Activated T-helper 2 cell treated with anti-CD3 and anti-CD28 coated beads, Interferon-gamma antibody, Interleukin-2, Interleukin-4, amounts not matched to agents 10 μg/mL and 5 μg/mL and 100 μg/mL, durations not matched to agents 14 hours and 24 hours and 36 hours (primary cell): Measurements from ENCODE around the gene DNAJB7. TPM values are rescaled to one million over a fixed set of nuclear protein-coding genes. Genes with fewer than 3 reads are reported as not detected.
A peak's percentile ranks its signal among the peaks of the same experiment; 100 is the strongest.
"Not testable (repeated sequence)": the region's sequence is repeated elsewhere in the genome, so short reads cannot be mapped to it uniquely, and the experiment has no call there.

ENCODE experiments used
- DNase-seq: peaks from one replicate; pipeline ENCODE4 v3.0.0; 2021; ENCODE audit warnings: low spot score
- H3K27ac Mint-ChIP-seq: one replicate; pipeline ENCODE4 v1.8.0; 2021; ENCODE audit warnings: mixed read lengths
- H3K27me3 Mint-ChIP-seq: one replicate; pipeline ENCODE4 v1.8.0; 2021; ENCODE audit warnings: low read depth, mixed read lengths
- H3K36me3 Mint-ChIP-seq: one replicate; pipeline ENCODE4 v1.8.0; 2021; ENCODE audit warnings: low read depth, mixed read lengths
- H3K4me1 Mint-ChIP-seq: one replicate; pipeline ENCODE4 v1.8.0; 2021; ENCODE audit warnings: low read depth, mixed read lengths
- H3K4me3 Mint-ChIP-seq: one replicate; pipeline ENCODE4 v1.8.0; 2021; ENCODE audit warnings: low read depth, mild to moderate bottlenecking, moderate library complexity, mixed read lengths
- H3K9me3 Mint-ChIP-seq: one replicate; pipeline ENCODE4 v1.8.0; 2021; ENCODE audit warnings: mixed read lengths
- intact Hi-C: fragments of 100-400 bp; cut with micrococcal nuclease; formaldehyde crosslinking; loops from one replicate; pipeline ENCODE4 v1.15.1; 2023
- total RNA-seq: library from RNA; stranded (reverse); gene quantifications from 2 replicates; pipeline ENCODE4 v1.2.3, GENCODE V29; 2022

Gene DNAJB7
- total RNA-seq, 1 donor from 2014 or later: not detected

- Mint-ChIP-seq H3K36me3 (peaks cover 49% of the 10 kb centered on the region), H3K9me3 (no peaks in the 10 kb centered on the region), H3K4me3 (no peak overlapping the region), H3K27ac (no peak overlapping the region), H3K27me3 (no peaks in the 10 kb centered on the region), H3K4me1 (no peaks in the 10 kb centered on the region)
- DNase-seq: no peak
- intact Hi-C loops: no loop called here
These were observed 34.8 kb downstream of the DNAJB7 start for GRCh38 chr22:40826984-40827741.

GRCh38 chr22:40826292-40826691 is 35.6 kb downstream of the DNAJB7 start:
- DNase-seq, H3K27ac Mint-ChIP-seq, H3K4me1 Mint-ChIP-seq, H3K4me3 Mint-ChIP-seq, intact Hi-C loops, H3K9me3 Mint-ChIP-seq, H3K27me3 Mint-ChIP-seq: not testable (repeated sequence)
- peaks cover 45% of the 10 kb centered on the region for H3K36me3 Mint-ChIP-seq

- peaks cover 10% of the 10 kb centered on the region for H3K4me1 Mint-ChIP-seq
- H3K27me3 Mint-ChIP-seq: no peaks in the 10 kb centered on the region
- H3K27ac Mint-ChIP-seq: no peak overlapping the region
- intact Hi-C loops: no loop called here
- DNase-seq: no peak
- peaks cover 25% of the 10 kb centered on the region for H3K36me3 Mint-ChIP-seq
- no peaks in the 10 kb centered on the region for H3K9me3 Mint-ChIP-seq
- no peak overlapping the region for H3K4me3 Mint-ChIP-seq
These were observed 38.5 kb downstream of the DNAJB7 start for GRCh38 chr22:40823426-40823825.

- intact Hi-C loops: loop anchor here (2.0 to 10.0 kb wide), 5 partner anchors 38 to 133 kb away; partner anchors contain the start of genes RBX1, ST13 and XPNPEP3
- no peak for DNase-seq
- Mint-ChIP-seq H3K9me3 (no peaks in the 10 kb centered on the region), H3K27me3 (no peaks in the 10 kb centered on the region), H3K4me1 (peaks cover 30% of the 10 kb centered on the region), H3K36me3 (peaks cover 18% of the 10 kb centered on the region), H3K27ac (peak overlapping the region; percentile 55), H3K4me3 (peak overlapping the region; percentile 82)
These were observed 42.2 kb downstream of the DNAJB7 start for GRCh38 chr22:40819599-40820140.

GRCh38 chr22:40818747-40819598 is 42.9 kb downstream of the DNAJB7 start, which contains the start of gene SLC25A17:
TSS of gene SLC25A17 (minus strand) at chr22:40819346. CDS start at chr22:40819248, 98 bp downstream.
- peaks cover 33% of the 10 kb centered on the region for H3K4me1 Mint-ChIP-seq
- H3K4me3 Mint-ChIP-seq: peak within 1 kb of the TSS; percentile 82
- H3K9me3 Mint-ChIP-seq: no peaks in the 10 kb centered on the region
- intact Hi-C loops: loop anchor here (1.0 to 10.0 kb wide), 6 partner anchors 38 to 136 kb away; partner anchors contain the start of genes RBX1, ST13 and XPNPEP3
- H3K27ac Mint-ChIP-seq: peak within 1 kb of the TSS; percentile 80
- no peaks in the 10 kb centered on the region for H3K27me3 Mint-ChIP-seq
- peaks cover 17% of the 10 kb centered on the region for H3K36me3 Mint-ChIP-seq
- DNase-seq: peak; percentile 80

GRCh38 chr22:40818192-40818746 is 43.6 kb downstream of the DNAJB7 start:
- Mint-ChIP-seq H3K36me3 (peaks cover 14% of the 10 kb centered on the region), H3K27ac (peak overlapping the region; percentile 80), H3K9me3 (no peaks in the 10 kb centered on the region), H3K4me3 (peak overlapping the region; percentile 82), H3K4me1 (peaks cover 34% of the 10 kb centered on the region), H3K27me3 (no peaks in the 10 kb centered on the region)
- DNase-seq: peak; percentile 17
- intact Hi-C loops: loop anchor here (1.0 to 10.0 kb wide), 6 partner anchors 39 to 135 kb away; partner anchors contain the start of genes RBX1, ST13 and XPNPEP3

GRCh38 chr22:40817737-40818136 is 44.2 kb downstream of the DNAJB7 start:
- Mint-ChIP-seq H3K36me3 (peaks cover 14% of the 10 kb centered on the region), H3K4me1 (peaks cover 34% of the 10 kb centered on the region), H3K9me3 (no peaks in the 10 kb centered on the region), H3K27ac (peak overlapping the region; percentile 64), H3K27me3 (no peaks in the 10 kb centered on the region), H3K4me3 (peak overlapping the region; percentile 82)
- intact Hi-C loops: loop anchor here (1.0 to 10.0 kb wide), 6 partner anchors 40 to 135 kb away; partner anchors contain the start of genes RBX1, ST13 and XPNPEP3
- DNase-seq: no peak

- no peak overlapping the region for H3K4me3 Mint-ChIP-seq
- no peaks in the 10 kb centered on the region for H3K27me3 Mint-ChIP-seq
- peaks cover 18% of the 10 kb centered on the region for H3K36me3 Mint-ChIP-seq
- peaks cover 32% of the 10 kb centered on the region for H3K4me1 Mint-ChIP-seq
- no peaks in the 10 kb centered on the region for H3K9me3 Mint-ChIP-seq
- DNase-seq: no peak
- no peak overlapping the region for H3K27ac Mint-ChIP-seq
- intact Hi-C loops: loop anchor here (10.0 kb wide), 1 partner anchor 49 kb away; no protein-coding TSS in a partner anchor
These were observed 48.0 kb downstream of the DNAJB7 start for GRCh38 chr22:40813912-40814315.

Other genes with a start within 250 kb of the DNAJB7 start
- 48.9 and 51.6 TPM in 2 replicates for gene MRTFA, start 225.4 kb downstream of the DNAJB7 start, total RNA-seq
- not detected in 2 replicates for gene MCHR1, start 182.6 kb downstream of the DNAJB7 start, total RNA-seq
- gene SLC25A17, start 42.8 kb downstream of the DNAJB7 start, total RNA-seq: 27.3 and 33.0 TPM in 2 replicates
- gene ST13, start 5.5 kb downstream of the DNAJB7 start, total RNA-seq: 194 and 201 TPM in 2 replicates
- 17.5 and 17.9 TPM in 2 replicates for gene XPNPEP3, start 5.0 kb downstream of the DNAJB7 start, total RNA-seq
- gene RBX1, start 89.3 kb upstream of the DNAJB7 start, total RNA-seq: 103 and 110 TPM in 2 replicates
- gene EP300, start 230.5 kb upstream of the DNAJB7 start, total RNA-seq: 66.5 and 68.6 TPM in 2 replicates